HepG2 (cell line): ENCODE results near the gene MCM3. TPM values are rescaled to one million over a fixed set of nuclear protein-coding genes. Genes with fewer than 3 reads are reported as not detected.

Experiments
- FOSL2 ChIP-seq: sonication (generic); formaldehyde crosslinking; IDR thresholded peaks from 2 replicates; pipeline ENCODE4 v1.4.0; 2020; ENCODE audit warnings: missing genetic modification reagents
- KDM5B ChIP-seq: sonication (generic); formaldehyde crosslinking; IDR thresholded peaks from 2 replicates; pipeline ENCODE4 v1.4.0; 2020; ENCODE audit warnings: missing genetic modification reagents, mild to moderate bottlenecking, borderline replicate concordance
- KLF13 ChIP-seq: sonication (generic); formaldehyde crosslinking; IDR thresholded peaks from 2 replicates; pipeline ENCODE4 v1.4.0; 2020; ENCODE audit warnings: mild to moderate bottlenecking, missing genetic modification reagents
- PAXIP1 ChIP-seq: sonication (generic); formaldehyde crosslinking; conservative IDR thresholded peaks from 2 replicates; pipeline ENCODE4 v1.4.0; 2020; ENCODE audit warnings: mild to moderate bottlenecking, missing genetic modification reagents, moderate library complexity
- REST ChIP-seq, 2 experiments: IDR thresholded peaks; 2 replicates each; pipeline ENCODE4 v1.6.1; 2011 to 2012; ENCODE audit warnings: low read length in 2 of 2, borderline replicate concordance in 1 of 2, low read depth in 1 of 2, mild to moderate bottlenecking in 1 of 2, moderate library complexity in 1 of 2
- SP140L ChIP-seq: sonication (generic); formaldehyde crosslinking; IDR thresholded peaks from 2 replicates; pipeline ENCODE4 v1.4.0; 2020; ENCODE audit warnings: missing genetic modification reagents, borderline replicate concordance
- TIGD3 ChIP-seq: sonication (generic); formaldehyde crosslinking; IDR thresholded peaks from 2 replicates; pipeline ENCODE4 v1.5.1; 2020; ENCODE audit warnings: mild to moderate bottlenecking, missing genetic modification reagents, borderline replicate concordance
- WIZ ChIP-seq: sonication (generic); formaldehyde crosslinking; IDR thresholded peaks from 2 replicates; pipeline ENCODE4 v1.5.1; 2020; ENCODE audit warnings: mild to moderate bottlenecking, missing genetic modification reagents
- ZHX2 ChIP-seq, 2 experiments: sonication (generic) in 1 of 2; formaldehyde crosslinking in 1 of 2; IDR thresholded peaks; 2 replicates each; pipeline versions ENCODE4 v1.6.1 to v1.9.0; 2014 to 2022; ENCODE audit warnings: antibody characterized with exemption in 1 of 2, borderline replicate concordance in 1 of 2, inconsistent platforms in 1 of 2, low read depth in 1 of 2, missing genetic modification reagents in 1 of 2
- ZNF160 ChIP-seq: sonication (generic); formaldehyde crosslinking; IDR thresholded peaks from 2 replicates; pipeline ENCODE4 v1.8.0; 2022; ENCODE audit warnings: mild to moderate bottlenecking, inconsistent platforms, missing genetic modification reagents
- ZNF367 ChIP-seq: sonication (generic); formaldehyde crosslinking; IDR thresholded peaks from 2 replicates; pipeline ENCODE4 v1.4.0; 2020; ENCODE audit warnings: missing genetic modification reagents, borderline replicate concordance
- ZNF724P ChIP-seq: sonication (generic); formaldehyde crosslinking; IDR thresholded peaks from 2 replicates; pipeline ENCODE4 v1.8.0; 2022; ENCODE audit warnings: missing genetic modification reagents, borderline replicate concordance
- polyA plus RNA-seq, 8 experiments: library from polyadenylated mRNA; depleted of rRNA in 3 of 8; stranded (reverse) in 7 of 8; unstranded in 1 of 8; fragments of >200 nt; fragmentation: Illumina TruSeq in 4 of 8; extraction: Trizol in 4 of 8; gene quantifications; 2 replicates each; pipeline versions ENCODE4 v1.2.1 to v1.2.3, GENCODE V29; 2011 to 2016; ENCODE audit warnings: low read depth in 4 of 8, missing spikeins in 1 of 8, mixed read lengths in 1 of 8; ENCODE audit not compliant: insufficient read depth in 1 of 8
- total RNA-seq, 5 experiments: library from RNA; depleted of rRNA; stranded (reverse); fragments of >200 nt; fragmentation: Illumina TruSeq; extraction: Trizol; gene quantifications; 2 replicates each; pipeline ENCODE4 v1.2.3, GENCODE V29; 2016; ENCODE audit warnings: low read depth in 1 of 5

Gene MCM3
- total and polyA plus RNA-seq, 2 of the 13 experiments (the other 11 are each of a cell fraction or from before 2014, with no cell fraction given): 164 to 288 TPM

- TF ChIP-seq KLF13 (CRISPR knock-in tag) (peak; percentile 90; the same call in 1 of the 2 replicates), PAXIP1 (no peak; the same call in none of the 2 replicates), FOSL2 (CRISPR knock-in tag) (peak; percentile 39), ZNF724P (CRISPR knock-in tag) (peak; percentile 99), TIGD3 (0 out of 2 replicates have a peak, but pooled peaks have one; percentile 54), ZNF367 (CRISPR knock-in tag) (no peak), KDM5B (peak; percentile 96; the same call in 1 of the 2 replicates), REST (IDR thresholded peaks at IDR 0.05; ENCODE audit: borderline replicate concordance in 1 of 2, low read depth in 1 of 2, low read length in 2 of 2) (peak in 1 of 2 experiments; percentile 47; a peak in 1 of 4 replicates), ZNF160 (no peak; the same call in 1 of the 2 replicates), SP140L (no peak), ZHX2 (IDR thresholded peaks at IDR 0.05; ENCODE audit: low read depth) (peak; percentile 52; the same call in 1 of the 2 replicates), ZHX2 (CRISPR knock-in tag; IDR thresholded peaks at IDR 0.05; ENCODE audit: borderline replicate concordance) (0 out of 2 replicates have a peak, but pooled peaks have one; percentile 25), WIZ (peak; percentile 80)
Observed at GRCh38 chr6:52284460-52285176, at the start of gene MCM3 (continued).
